ENCODE measurements around the gene MX2.
A peak's percentile ranks its signal among the peaks of the same experiment; 100 is the strongest.

The MX2 gene

GRCh38 chr21:41364308-41364707 is 2.5 kb downstream of the MX2 start:
- Histone ChIP-seq H3K4me2 (ENCODE audit: low read length) (no peak overlapping the region), H3K4me1 (ENCODE audit: control insufficient read depth, low read length) (peaks cover 40% of the 10 kb centered on the region), H4K20me1 (ENCODE audit: control insufficient read depth, insufficient read depth, low read depth, low read length) (no peaks in the 10 kb centered on the region), H3K9me3 (ENCODE audit: control insufficient read depth, insufficient read depth, low read length) (no peaks in the 10 kb centered on the region), H3K9me2 (replicated peaks; ENCODE audit: control insufficient read depth, low read length) (no peaks in the 10 kb centered on the region), H3K36me3 (ENCODE audit: control insufficient read depth, low read length) (no peaks in the 10 kb centered on the region), H3K27me3 (ENCODE audit: control insufficient read depth, low read length) (peaks cover 16% of the 10 kb centered on the region), H3K4me3 (ENCODE audit: low read length) (no peak overlapping the region), H3F3A (ENCODE audit: control insufficient read depth, insufficient read depth) (0 out of 2 replicates have a peak, but pooled peaks cover 5% of the 10 kb centered on the region), H3K79me2 (ENCODE audit: control insufficient read depth, low read length) (no peaks in the 10 kb centered on the region), H3K27ac (ENCODE audit: low read depth, low read length) (no peak overlapping the region)
- TF ChIP-seq CTCF (IDR thresholded peaks at IDR 0.05; ENCODE audit: low read depth, low read length, poor library complexity, severe bottlenecking) = no peak
- TF ChIP-seq EZH2phosphoT487 (IDR thresholded peaks at IDR 0.05; ENCODE audit: borderline replicate concordance, low read length) = no peak

GRCh38 chr21:41365377-41366107 is 3.7 kb downstream of the MX2 start:
- Histone ChIP-seq H3K79me2 (ENCODE audit: control insufficient read depth, low read length) (no peaks in the 10 kb centered on the region), H3K9me3 (ENCODE audit: control insufficient read depth, insufficient read depth, low read length) (no peaks in the 10 kb centered on the region), H3K27me3 (ENCODE audit: control insufficient read depth, low read length) (peaks cover 16% of the 10 kb centered on the region), H3K4me3 (ENCODE audit: low read length) (no peak overlapping the region), H3K36me3 (ENCODE audit: control insufficient read depth, low read length) (no peaks in the 10 kb centered on the region), H4K20me1 (ENCODE audit: control insufficient read depth, insufficient read depth, low read depth, low read length) (no peaks in the 10 kb centered on the region), H3K4me1 (ENCODE audit: control insufficient read depth, low read length) (peaks cover 51% of the 10 kb centered on the region), H3K9me2 (replicated peaks; ENCODE audit: control insufficient read depth, low read length) (no peaks in the 10 kb centered on the region), H3F3A (ENCODE audit: control insufficient read depth, insufficient read depth) (0 out of 2 replicates have a peak, but pooled peaks cover 5% of the 10 kb centered on the region), H3K27ac (ENCODE audit: low read depth, low read length) (no peak overlapping the region), H3K4me2 (ENCODE audit: low read length) (no peak overlapping the region)
- TF ChIP-seq CTCF (IDR thresholded peaks at IDR 0.05; ENCODE audit: low read depth, low read length, poor library complexity, severe bottlenecking) (no peak), EZH2phosphoT487 (IDR thresholded peaks at IDR 0.05; ENCODE audit: borderline replicate concordance, low read length) (no peak)

- Histone ChIP-seq H3K4me2 (ENCODE audit: low read length) (peak overlapping the region; percentile 93), H3K4me1 (ENCODE audit: control insufficient read depth, low read length) (peaks cover 58% of the 10 kb centered on the region), H3K4me3 (ENCODE audit: low read length) (peak overlapping the region; percentile 78; the same call in 1 of the 2 replicates), H3K27ac (ENCODE audit: low read depth, low read length) (0 out of 2 replicates have a peak overlapping the region, but pooled peaks have one; percentile 75), H3F3A (ENCODE audit: control insufficient read depth, insufficient read depth) (0 out of 2 replicates have a peak, but pooled peaks cover 5% of the 10 kb centered on the region), H4K20me1 (ENCODE audit: control insufficient read depth, insufficient read depth, low read depth, low read length) (no peaks in the 10 kb centered on the region), H3K27me3 (ENCODE audit: control insufficient read depth, low read length) (peaks cover 12% of the 10 kb centered on the region), H3K9me2 (replicated peaks; ENCODE audit: control insufficient read depth, low read length) (no peaks in the 10 kb centered on the region), H3K9me3 (ENCODE audit: control insufficient read depth, insufficient read depth, low read length) (no peaks in the 10 kb centered on the region), H3K36me3 (ENCODE audit: control insufficient read depth, low read length) (no peaks in the 10 kb centered on the region), H3K79me2 (ENCODE audit: control insufficient read depth, low read length) (peaks cover 3% of the 10 kb centered on the region; the same call in 1 of the 2 replicates)
- TF ChIP-seq EZH2phosphoT487 (IDR thresholded peaks at IDR 0.05; ENCODE audit: borderline replicate concordance, low read length) = no peak
- no peak for TF ChIP-seq CTCF (IDR thresholded peaks at IDR 0.05; ENCODE audit: low read depth, low read length, poor library complexity, severe bottlenecking)
Observed at GRCh38 chr21:41366522-41367151, 4.8 kb downstream of the MX2 start.

Measured in DOHH2 (cell line).